ENCODE measurements around the gene ANO8.

Gene ANO8

GRCh38 chr19:17330262-17331044 is 4.2 kb downstream of the ANO8 start:
- H3K9me3 Mint-ChIP-seq = no peaks in the 10 kb centered on the region
- TF ChIP-seq CTCF (IDR thresholded peaks at IDR 0.05) = no peak
- peaks cover 47% of the 10 kb centered on the region for H3K4me1 Mint-ChIP-seq
- no peak overlapping the region for H3K27ac Mint-ChIP-seq
- peak overlapping the region; percentile 60 for H3K4me3 Mint-ChIP-seq
- peaks cover 31% of the 10 kb centered on the region for H3K27me3 Mint-ChIP-seq (ENCODE audit: low read depth, poor library complexity)
- DNase-seq = no peak
- peaks cover 31% of the 10 kb centered on the region for H3K36me3 Mint-ChIP-seq (ENCODE audit: low read depth)

GRCh38 chr19:17329366-17330261 is 5.0 kb downstream of the ANO8 start:
- Mint-ChIP-seq H3K9me3 (no peaks in the 10 kb centered on the region), H3K27me3 (ENCODE audit: low read depth, poor library complexity) (peaks cover 31% of the 10 kb centered on the region), H3K4me3 (peak overlapping the region; percentile 47), H3K36me3 (ENCODE audit: low read depth) (peaks cover 31% of the 10 kb centered on the region), H3K4me1 (peaks cover 39% of the 10 kb centered on the region), H3K27ac (no peak overlapping the region)
- TF ChIP-seq CTCF (IDR thresholded peaks at IDR 0.05) = no peak
- no peak for DNase-seq

GRCh38 chr19:17328517-17329365 is 5.9 kb downstream of the ANO8 start:
- Mint-ChIP-seq H3K36me3 (ENCODE audit: low read depth) (peaks cover 31% of the 10 kb centered on the region), H3K4me3 (peak overlapping the region; percentile 64), H3K9me3 (no peaks in the 10 kb centered on the region), H3K27me3 (ENCODE audit: low read depth, poor library complexity) (peaks cover 31% of the 10 kb centered on the region), H3K27ac (no peak overlapping the region), H3K4me1 (peaks cover 35% of the 10 kb centered on the region)
- peak; percentile 57 for DNase-seq
- no peak for TF ChIP-seq CTCF (IDR thresholded peaks at IDR 0.05)

- Mint-ChIP-seq H3K27me3 (ENCODE audit: low read depth, poor library complexity) (peaks cover 27% of the 10 kb centered on the region), H3K4me3 (peak overlapping the region; percentile 87), H3K36me3 (ENCODE audit: low read depth) (peaks cover 26% of the 10 kb centered on the region), H3K4me1 (peaks cover 30% of the 10 kb centered on the region), H3K9me3 (no peaks in the 10 kb centered on the region), H3K27ac (peak overlapping the region; percentile 66)
- peak; percentile 67 for TF ChIP-seq CTCF (IDR thresholded peaks at IDR 0.05)
- DNase-seq = peak; percentile 87
These were observed 6.8 kb downstream of the ANO8 start for GRCh38 chr19:17327654-17328516.

GRCh38 chr19:17327068-17327653 is 7.5 kb downstream of the ANO8 start:
- Mint-ChIP-seq H3K27ac (peak overlapping the region; percentile 64), H3K4me1 (peaks cover 25% of the 10 kb centered on the region), H3K36me3 (ENCODE audit: low read depth) (peaks cover 24% of the 10 kb centered on the region), H3K27me3 (ENCODE audit: low read depth, poor library complexity) (peaks cover 27% of the 10 kb centered on the region), H3K4me3 (peak overlapping the region; percentile 87), H3K9me3 (no peaks in the 10 kb centered on the region)
- DNase-seq = no peak
- no peak for TF ChIP-seq CTCF (IDR thresholded peaks at IDR 0.05)

Measured in nephron progenitor cell (in vitro differentiated cells).